ENCODE results near the gene SORBS2.

SORBS2 gene

GRCh38 chr4:185625503-185625902, 186.5 kb downstream of the SORBS2 start:
- DNase-seq, result no peak

GRCh38 chr4:185624259-185624589, 187.8 kb downstream of the SORBS2 start:
- no peak for DNase-seq

GRCh38 chr4:185623444-185624258, 188.3 kb downstream of the SORBS2 start:
- DNase-seq, result no peak

GRCh38 chr4:185608185-185608584, 203.8 kb downstream of the SORBS2 start:
- no peak for DNase-seq

GRCh38 chr4:185602397-185602796, 209.6 kb downstream of the SORBS2 start:
- no peak for DNase-seq

- DNase-seq, result no peak
These were observed 211.1 kb downstream of the SORBS2 start for GRCh38 chr4:185600801-185601434.

GRCh38 chr4:185599553-185600243, 212.3 kb downstream of the SORBS2 start:
- DNase-seq, result no peak

- no peak for DNase-seq
These were observed 213.0 kb downstream of the SORBS2 start for GRCh38 chr4:185598846-185599552.

- peak; percentile 40 for DNase-seq
These were observed 214.3 kb downstream of the SORBS2 start for GRCh38 chr4:185597532-185598188.

GRCh38 chr4:185592845-185593488, 219.0 kb downstream of the SORBS2 start:
- no peak for DNase-seq

GRCh38 chr4:185592438-185592837, 219.6 kb downstream of the SORBS2 start:
- no peak for DNase-seq

GRCh38 chr4:185591679-185592141, 220.3 kb downstream of the SORBS2 start:
- DNase-seq, result no peak

- no peak for DNase-seq
These were observed 221.0 kb downstream of the SORBS2 start for GRCh38 chr4:185590982-185591381.

- DNase-seq, result no peak
These were observed 222.7 kb downstream of the SORBS2 start for GRCh38 chr4:185589067-185589836.

GRCh38 chr4:185587427-185588161, 224.4 kb downstream of the SORBS2 start:
- DNase-seq, result no peak

- no peak for DNase-seq
These were observed 225.0 kb downstream of the SORBS2 start for GRCh38 chr4:185587030-185587426.

GRCh38 chr4:185585211-185585610, 226.8 kb downstream of the SORBS2 start:
- no peak for DNase-seq

GRCh38 chr4:185583813-185584212, 228.2 kb downstream of the SORBS2 start:
- DNase-seq, result no peak

GRCh38 chr4:185582651-185583400, 229.2 kb downstream of the SORBS2 start:
- no peak for DNase-seq

- DNase-seq, result no peak
These were observed 231.3 kb downstream of the SORBS2 start for GRCh38 chr4:185580699-185581098.

Data from NCI-H1092 (cell line).